ENCODE measurements around the gene FAIM.
"Not testable (repeated sequence)": the region's sequence is repeated elsewhere in the genome, so short reads cannot be mapped to it uniquely, and the experiment has no call there.

Gene FAIM

GRCh38 chr3:138608322-138609135, at the start of gene FAIM:
Gene FAIM, plus strand, starts transcription at chr3:138608771. Its CDS starts 10,956 bp downstream, at chr3:138619727.
- peak; percentile 37 for DNase-seq (ENCODE audit: low read depth)

- DNase-seq (ENCODE audit: low read depth), result no peak
These were observed 49.4 kb upstream of the FAIM start for GRCh38 chr3:138559134-138559533.

- no peak for DNase-seq (ENCODE audit: low read depth)
These were observed 48.1 kb upstream of the FAIM start for GRCh38 chr3:138560501-138560900.

GRCh38 chr3:138562902-138563301, 45.7 kb upstream of the FAIM start:
- DNase-seq (ENCODE audit: low read depth), result not testable (repeated sequence)

GRCh38 chr3:138566293-138566692, 42.3 kb upstream of the FAIM start:
- DNase-seq (ENCODE audit: low read depth), result not testable (repeated sequence)

- DNase-seq (ENCODE audit: low read depth), result no peak
These were observed 41.2 kb upstream of the FAIM start for GRCh38 chr3:138567403-138567802.

- DNase-seq (ENCODE audit: low read depth), result no peak
These were observed 39.5 kb upstream of the FAIM start for GRCh38 chr3:138569090-138569489.

- not testable (repeated sequence) for DNase-seq (ENCODE audit: low read depth)
These were observed 38.9 kb upstream of the FAIM start for GRCh38 chr3:138569624-138570023.

- DNase-seq (ENCODE audit: low read depth), result no peak
These were observed 35.4 kb upstream of the FAIM start for GRCh38 chr3:138573138-138573537.

GRCh38 chr3:138578141-138578540, 30.4 kb upstream of the FAIM start:
- DNase-seq (ENCODE audit: low read depth), result no peak

GRCh38 chr3:138578961-138579574, 29.5 kb upstream of the FAIM start:
- no peak for DNase-seq (ENCODE audit: low read depth)

- DNase-seq (ENCODE audit: low read depth), result no peak
These were observed 21.2 kb upstream of the FAIM start for GRCh38 chr3:138587374-138587773.

- no peak for DNase-seq (ENCODE audit: low read depth)
These were observed 20.1 kb upstream of the FAIM start for GRCh38 chr3:138588445-138588844.

GRCh38 chr3:138591392-138591791, 17.2 kb upstream of the FAIM start:
- no peak for DNase-seq (ENCODE audit: low read depth)

- DNase-seq (ENCODE audit: low read depth), result no peak
These were observed 15.0 kb upstream of the FAIM start for GRCh38 chr3:138593488-138594149.

GRCh38 chr3:138594150-138594934, 14.2 kb upstream of the FAIM start, which contains the start of gene CEP70:
Gene CEP70, minus strand, starts transcription at chr3:138594260. Its CDS starts 21,333 bp downstream, at chr3:138572927.
- peak; percentile 80 for DNase-seq (ENCODE audit: low read depth)

- DNase-seq (ENCODE audit: low read depth), result no peak
These were observed 13.5 kb upstream of the FAIM start for GRCh38 chr3:138594935-138595610.

- DNase-seq (ENCODE audit: low read depth), result not testable (repeated sequence)
These were observed 11.2 kb upstream of the FAIM start for GRCh38 chr3:138597186-138597976.

- no peak for DNase-seq (ENCODE audit: low read depth)
These were observed 10.0 kb upstream of the FAIM start for GRCh38 chr3:138598534-138598933.

GRCh38 chr3:138600100-138600745, 8.3 kb upstream of the FAIM start:
- no peak for DNase-seq (ENCODE audit: low read depth)
